ENCODE measurements around the gene TEX55. TPM values are rescaled to one million over a fixed set of nuclear protein-coding genes. Genes with fewer than 3 reads are reported as not detected.

The TEX55 gene
- total and polyA plus RNA-seq, 2 donors (not counting 1 experiment from before 2014, with no cell fraction given): not detected

- Histone ChIP-seq H4K20me1 (ENCODE audit: control insufficient read depth, insufficient read depth, low read length, poor library complexity, severe bottlenecking) (no peaks in the 10 kb centered on the region), H3K9ac (ENCODE audit: low read length) (no peak overlapping the region), H2AFZ (ENCODE audit: insufficient read depth, low read depth, low read length, poor library complexity, severe bottlenecking) (no peak overlapping the region), H3K9me3 (ENCODE audit: control extremely low read depth in 1 of 3, control insufficient read depth in 2 of 3, insufficient read depth in 1 of 3, low read length in 2 of 3) (no peaks in the 10 kb centered on the region), H3K27ac (ENCODE audit: low read length in 2 of 2) (no peak overlapping the region), H3K36me3 (replicated peaks in 1 of 2; ENCODE audit: control extremely low read depth in 1 of 2, control insufficient read depth in 1 of 2, extremely low read depth in 1 of 2, insufficient read depth in 2 of 2, low read length in 1 of 2) (no peaks in the 10 kb centered on the region), H3K4me1 (ENCODE audit: control insufficient read depth in 2 of 2, insufficient read depth in 2 of 2, low read length in 2 of 2) (no peaks in the 10 kb centered on the region), H3K4me3 (ENCODE audit: control extremely low read depth in 1 of 5, extremely low read depth in 1 of 5, insufficient read depth in 1 of 5, low read depth in 2 of 5, low read length in 4 of 5) (no peak overlapping the region), H3K79me2 (ENCODE audit: control insufficient read depth, insufficient read depth, low read length) (no peaks in the 10 kb centered on the region), H3K27me3 (replicated peaks in 1 of 4; ENCODE audit: control extremely low read depth in 1 of 4, control insufficient read depth in 3 of 4, insufficient read depth in 4 of 4, low read length in 3 of 4) (no peaks in the 10 kb centered on the region), H3K4me2 (replicated peaks; ENCODE audit: low read depth, low read length, poor library complexity, severe bottlenecking) (no peak overlapping the region)
- ChIA-PET CTCF (no interaction called here), POLR2A (no interaction called here)
- 100% methylated on average over 4 of the region's 7 CpGs for WGBS (ENCODE audit: insufficient coverage)
- no peaks in the 10 kb centered on the region for H3K4me1 Mint-ChIP-seq
- no peaks in the 10 kb centered on the region for H3K9me3 Mint-ChIP-seq (ENCODE audit: insufficient read depth)
- intact Hi-C loops (cut with micrococcal nuclease): no loop called here
- DNase-seq: no peak
- no peak overlapping the region for H3K27ac Mint-ChIP-seq
- TF ChIP-seq CTCF (IDR thresholded peaks at IDR 0.05) (no peak), EZH2 (IDR thresholded peaks at IDR 0.05; ENCODE audit: borderline replicate concordance, insufficient read depth, low read depth, low read length, poor library complexity, severe bottlenecking) (no peak)
- H3K4me3 Mint-ChIP-seq: no peak overlapping the region
- no peak for ATAC-seq (ENCODE audit: low read depth)
- H3K27me3 Mint-ChIP-seq: peaks cover 8% of the 10 kb centered on the region
These were observed 48.5 kb downstream of the TEX55 start for GRCh38 chr3:119194237-119195150.

- Histone ChIP-seq H3K79me2 (ENCODE audit: control insufficient read depth, insufficient read depth, low read length) (no peaks in the 10 kb centered on the region), H3K27ac (ENCODE audit: low read length in 2 of 2) (no peak overlapping the region), H3K9me3 (ENCODE audit: control extremely low read depth in 1 of 3, control insufficient read depth in 2 of 3, insufficient read depth in 1 of 3, low read length in 2 of 3) (no peaks in the 10 kb centered on the region), H4K20me1 (ENCODE audit: control insufficient read depth, insufficient read depth, low read length, poor library complexity, severe bottlenecking) (no peaks in the 10 kb centered on the region), H3K4me1 (ENCODE audit: control insufficient read depth in 2 of 2, insufficient read depth in 2 of 2, low read length in 2 of 2) (no peaks in the 10 kb centered on the region), H3K36me3 (replicated peaks in 1 of 2; ENCODE audit: control extremely low read depth in 1 of 2, control insufficient read depth in 1 of 2, extremely low read depth in 1 of 2, insufficient read depth in 2 of 2, low read length in 1 of 2) (no peaks in the 10 kb centered on the region), H3K4me2 (replicated peaks; ENCODE audit: low read depth, low read length, poor library complexity, severe bottlenecking) (no peak overlapping the region), H3K9ac (ENCODE audit: low read length) (no peak overlapping the region), H3K27me3 (replicated peaks in 1 of 4; ENCODE audit: control extremely low read depth in 1 of 4, control insufficient read depth in 3 of 4, insufficient read depth in 4 of 4, low read length in 3 of 4) (no peaks in the 10 kb centered on the region), H3K4me3 (ENCODE audit: control extremely low read depth in 1 of 5, extremely low read depth in 1 of 5, insufficient read depth in 1 of 5, low read depth in 2 of 5, low read length in 4 of 5) (no peak overlapping the region), H2AFZ (ENCODE audit: insufficient read depth, low read depth, low read length, poor library complexity, severe bottlenecking) (no peak overlapping the region)
- Mint-ChIP-seq H3K4me3 (no peak overlapping the region), H3K4me1 (no peaks in the 10 kb centered on the region), H3K27me3 (peaks cover 8% of the 10 kb centered on the region), H3K9me3 (ENCODE audit: insufficient read depth) (no peaks in the 10 kb centered on the region), H3K27ac (no peak overlapping the region)
- TF ChIP-seq EZH2 (IDR thresholded peaks at IDR 0.05; ENCODE audit: borderline replicate concordance, insufficient read depth, low read depth, low read length, poor library complexity, severe bottlenecking): no peak
- TF ChIP-seq CTCF (IDR thresholded peaks at IDR 0.05): no peak
- ChIA-PET POLR2A (no interaction called here), CTCF (no interaction called here)
- intact Hi-C loops (cut with micrococcal nuclease): no loop called here
- 100% methylated on average over 1 of the region's 1 CpG for WGBS (ENCODE audit: insufficient coverage)
- no peak for ATAC-seq (ENCODE audit: low read depth)
- no peak for DNase-seq
These were observed 49.1 kb downstream of the TEX55 start for GRCh38 chr3:119195151-119195476.

Measured in B cell (primary cell).